ENCODE results near the gene SYCN.
A peak's percentile ranks its signal among the peaks of the same experiment; 100 is the strongest.
"Not testable (repeated sequence)": the region's sequence is repeated elsewhere in the genome, so short reads cannot be mapped to it uniquely, and the experiment has no call there.

Gene SYCN

GRCh38 chr19:39247701-39248664 is 43.9 kb upstream of the SYCN start:
- DNase-seq (ENCODE audit: extremely low read depth, low read depth) = no peak
- no peak for TF ChIP-seq CTCF (IDR thresholded peaks at IDR 0.05; ENCODE audit: low read depth, low read length, missing control alignments)
- H3K4me3 ChIP-seq (replicated peaks; ENCODE audit: low read depth, low read length) = 0 out of 2 replicates have a peak overlapping the region, but pooled peaks have one; percentile 7

- H3K4me3 ChIP-seq (replicated peaks; ENCODE audit: low read depth, low read length) = 0 out of 2 replicates have a peak overlapping the region, but pooled peaks have one; percentile 9
- no peak for TF ChIP-seq CTCF (IDR thresholded peaks at IDR 0.05; ENCODE audit: low read depth, low read length, missing control alignments)
- DNase-seq (ENCODE audit: extremely low read depth, low read depth) = no peak
Measured at GRCh38 chr19:39246951-39247669, 43.0 kb upstream of the SYCN start.

GRCh38 chr19:39245166-39245565 is 41.1 kb upstream of the SYCN start:
- not testable (repeated sequence) for H3K4me3 ChIP-seq (replicated peaks; ENCODE audit: low read depth, low read length); DNase-seq (ENCODE audit: extremely low read depth, low read depth)

- not testable (repeated sequence) for DNase-seq (ENCODE audit: extremely low read depth, low read depth); H3K4me3 ChIP-seq (replicated peaks; ENCODE audit: low read depth, low read length)
Measured at GRCh38 chr19:39244410-39245100, 40.5 kb upstream of the SYCN start, which contains the start of gene IFNL3. TSS of gene IFNL3 (minus strand) at chr19:39245006. CDS start at chr19:39244967, 39 bp downstream.

- DNase-seq (ENCODE audit: extremely low read depth, low read depth) = not testable (repeated sequence)
Measured at GRCh38 chr19:39243741-39244140, 39.7 kb upstream of the SYCN start.

GRCh38 chr19:39240421-39240820 is 36.4 kb upstream of the SYCN start:
- TF ChIP-seq CTCF (IDR thresholded peaks at IDR 0.05; ENCODE audit: low read depth, low read length, missing control alignments) = no peak
- H3K4me3 ChIP-seq (replicated peaks; ENCODE audit: low read depth, low read length) = no peak overlapping the region
- DNase-seq (ENCODE audit: extremely low read depth, low read depth) = no peak

More at GRCh38 chr19:39243741-39244140, 39.7 kb upstream of the SYCN start:
- H3K4me3 ChIP-seq (replicated peaks; ENCODE audit: low read depth, low read length) = not testable (repeated sequence)

- TF ChIP-seq CTCF (IDR thresholded peaks at IDR 0.05; ENCODE audit: low read depth, low read length, missing control alignments) = no peak
- no peak for DNase-seq (ENCODE audit: extremely low read depth, low read depth)
- no peak overlapping the region for H3K4me3 ChIP-seq (replicated peaks; ENCODE audit: low read depth, low read length)
Measured at GRCh38 chr19:39238944-39239343, 34.9 kb upstream of the SYCN start.

GRCh38 chr19:39238209-39238608 is 34.1 kb upstream of the SYCN start:
- no peak for TF ChIP-seq CTCF (IDR thresholded peaks at IDR 0.05; ENCODE audit: low read depth, low read length, missing control alignments)
- no peak overlapping the region for H3K4me3 ChIP-seq (replicated peaks; ENCODE audit: low read depth, low read length)
- DNase-seq (ENCODE audit: extremely low read depth, low read depth) = no peak
